ENCODE measurements around the gene RGS6.

Gene RGS6

DNA sequence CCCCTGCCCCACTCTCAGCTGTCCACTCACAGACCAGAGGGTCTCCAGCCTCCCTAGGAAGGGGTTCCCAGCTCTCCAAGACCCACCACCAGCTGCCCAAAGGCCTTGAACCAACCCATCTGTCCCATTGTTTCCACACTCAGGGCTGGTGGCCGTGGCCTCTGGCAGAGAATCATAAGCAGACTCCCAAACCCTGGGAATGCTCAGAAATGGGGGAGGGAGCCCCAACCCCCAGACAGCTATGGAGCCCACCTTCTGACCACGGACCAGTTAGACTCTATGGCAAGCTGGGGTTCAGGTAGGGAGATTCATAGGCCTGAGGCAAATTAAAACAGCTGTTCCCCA is 681.7 kb downstream of the RGS6 start:
- peaks cover 70% of the 10 kb centered on the region for H3K4me1 ChIP-seq
- H3K4me3 ChIP-seq = no peak overlapping the region
- H3K9me3 ChIP-seq = no peaks in the 10 kb centered on the region
- H3K36me3 ChIP-seq = no peaks in the 10 kb centered on the region
- peak overlapping the region; percentile 85 for H3K4me2 ChIP-seq
- peak overlapping the region; percentile 51 for H3K27ac ChIP-seq
- no peaks in the 10 kb centered on the region for H4K20me1 ChIP-seq
- peak overlapping the region; percentile 46; the same call in 1 of the 2 replicates for H3K9ac ChIP-seq
- no peak for TF ChIP-seq Cebpa-rat (IDR thresholded peaks at IDR 0.05)
- H3K27me3 ChIP-seq = no peaks in the 10 kb centered on the region

GRCh38 chr14:72614365-72614764 is 682.1 kb downstream of the RGS6 start:
- peak overlapping the region; percentile 51 for H3K27ac ChIP-seq
- TF ChIP-seq Cebpa-rat (IDR thresholded peaks at IDR 0.05) = no peak
- no peaks in the 10 kb centered on the region for H3K9me3 ChIP-seq
- no peaks in the 10 kb centered on the region for H4K20me1 ChIP-seq
- no peak overlapping the region for H3K4me3 ChIP-seq
- peaks cover 74% of the 10 kb centered on the region for H3K4me1 ChIP-seq
- H3K4me2 ChIP-seq = peak overlapping the region; percentile 85
- H3K9ac ChIP-seq = peak overlapping the region; percentile 46; the same call in 1 of the 2 replicates
- no peaks in the 10 kb centered on the region for H3K36me3 ChIP-seq
- no peaks in the 10 kb centered on the region for H3K27me3 ChIP-seq

GRCh38 chr14:72614891-72615415 is 682.7 kb downstream of the RGS6 start:
- TF ChIP-seq Cebpa-rat (IDR thresholded peaks at IDR 0.05) = no peak
- no peaks in the 10 kb centered on the region for H3K36me3 ChIP-seq
- no peaks in the 10 kb centered on the region for H3K9me3 ChIP-seq
- H3K4me3 ChIP-seq = 0 out of 2 replicates have a peak overlapping the region, but pooled peaks have one; percentile 14
- no peaks in the 10 kb centered on the region for H3K27me3 ChIP-seq
- peak overlapping the region; percentile 77 for H3K27ac ChIP-seq
- no peaks in the 10 kb centered on the region for H4K20me1 ChIP-seq
- H3K4me1 ChIP-seq = peaks cover 80% of the 10 kb centered on the region
- peak overlapping the region; percentile 85 for H3K4me2 ChIP-seq
- H3K9ac ChIP-seq = peak overlapping the region; percentile 51; the same call in 1 of the 2 replicates

DNA sequence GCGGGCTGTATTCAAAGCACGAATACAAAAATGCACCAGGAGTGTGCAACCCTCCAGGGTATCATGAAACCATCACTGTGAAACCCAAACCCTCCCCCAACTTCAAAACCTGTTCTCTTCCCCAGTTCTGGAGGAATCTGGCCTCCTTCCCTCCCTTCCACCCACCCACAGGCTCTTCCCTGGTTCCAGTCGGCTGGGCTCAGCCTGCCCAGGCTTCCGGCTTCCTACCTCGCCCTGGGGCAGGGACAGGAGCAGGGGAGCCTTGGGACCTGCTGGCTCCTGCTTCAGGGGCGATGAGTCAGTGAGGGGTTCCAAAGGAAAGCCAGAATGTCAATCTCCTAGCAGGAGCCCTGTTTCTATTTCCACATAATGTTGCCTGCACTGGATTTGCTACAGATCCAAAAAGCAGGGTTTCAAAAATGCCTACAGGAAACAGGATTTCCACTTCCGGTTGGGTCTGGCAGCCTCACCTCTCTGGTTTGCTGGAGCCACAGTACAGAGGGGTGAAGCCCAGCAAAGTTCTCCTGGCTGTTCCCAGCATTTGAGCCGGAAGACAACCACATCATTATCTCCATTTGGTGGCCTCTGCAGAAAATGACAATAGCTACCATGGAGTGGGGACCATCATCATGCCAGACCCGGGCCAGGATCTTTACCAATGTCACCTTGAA is 683.4 kb downstream of the RGS6 start:
- Histone ChIP-seq H3K27ac (peak overlapping the region; percentile 77; the same call in 1 of the 2 replicates), H3K9me3 (no peaks in the 10 kb centered on the region), H3K36me3 (no peaks in the 10 kb centered on the region), H3K9ac (peak overlapping the region; percentile 51; the same call in 1 of the 2 replicates), H3K4me2 (peak overlapping the region; percentile 85), H3K4me1 (peaks cover 86% of the 10 kb centered on the region), H4K20me1 (no peaks in the 10 kb centered on the region), H3K27me3 (no peaks in the 10 kb centered on the region), H3K4me3 (0 out of 2 replicates have a peak overlapping the region, but pooled peaks have one; percentile 14)
- TF ChIP-seq Cebpa-rat (IDR thresholded peaks at IDR 0.05) = no peak
